ENCODE results near the gene AARS1.
"Not testable (repeated sequence)": the region's sequence is repeated elsewhere in the genome, so short reads cannot be mapped to it uniquely, and the experiment has no call there.

AARS1 gene

GRCh38 chr16:70271696-70272095, 17.6 kb downstream of the AARS1 start:
- DNase-seq (ENCODE audit: low spot score), result no peak

- DNase-seq (ENCODE audit: low spot score), result no peak
Measured at GRCh38 chr16:70270176-70270575, 19.1 kb downstream of the AARS1 start.

GRCh38 chr16:70269471-70269870, 19.8 kb downstream of the AARS1 start:
- no peak for DNase-seq (ENCODE audit: low spot score)

- not testable (repeated sequence) for DNase-seq (ENCODE audit: low spot score)
Measured at GRCh38 chr16:70267922-70268321, 21.4 kb downstream of the AARS1 start.

- DNase-seq (ENCODE audit: low spot score), result peak; percentile 60
Measured at GRCh38 chr16:70267516-70267915, 21.8 kb downstream of the AARS1 start.

GRCh38 chr16:70259903-70260302, 29.4 kb downstream of the AARS1 start:
- DNase-seq (ENCODE audit: low spot score), result not testable (repeated sequence)

GRCh38 chr16:70258946-70259345, 30.4 kb downstream of the AARS1 start:
- DNase-seq (ENCODE audit: low spot score), result no peak

- DNase-seq (ENCODE audit: low spot score), result no peak
Measured at GRCh38 chr16:70258065-70258464, 31.2 kb downstream of the AARS1 start.

- no peak for DNase-seq (ENCODE audit: low spot score)
Measured at GRCh38 chr16:70257391-70257790, 31.9 kb downstream of the AARS1 start.

- DNase-seq (ENCODE audit: low spot score), result no peak
Measured at GRCh38 chr16:70255574-70255973, 33.7 kb downstream of the AARS1 start.

GRCh38 chr16:70254965-70255286, 34.4 kb downstream of the AARS1 start:
- DNase-seq (ENCODE audit: low spot score), result no peak

- DNase-seq (ENCODE audit: low spot score), result no peak
Measured at GRCh38 chr16:70254180-70254964, 34.9 kb downstream of the AARS1 start.

GRCh38 chr16:70253291-70254106, 35.8 kb downstream of the AARS1 start:
- peak; percentile 53 for DNase-seq (ENCODE audit: low spot score)

- DNase-seq (ENCODE audit: low spot score), result peak; percentile 41
Measured at GRCh38 chr16:70252355-70252988, 36.8 kb downstream of the AARS1 start.

- DNase-seq (ENCODE audit: low spot score), result peak; percentile 95
Measured at GRCh38 chr16:70251629-70252354, 37.5 kb downstream of the AARS1 start, which contains the start of gene EXOSC6. Gene EXOSC6, minus strand, starts transcription at chr16:70251940. Its CDS starts 40 bp downstream, at chr16:70251900.

GRCh38 chr16:70250748-70251628, 38.3 kb downstream of the AARS1 start:
- DNase-seq (ENCODE audit: low spot score), result peak; percentile 62

- DNase-seq (ENCODE audit: low spot score), result not testable (repeated sequence)
Measured at GRCh38 chr16:70249697-70250096, 39.6 kb downstream of the AARS1 start.

GRCh38 chr16:70238773-70239172, 50.5 kb downstream of the AARS1 start:
- DNase-seq (ENCODE audit: low spot score), result not testable (repeated sequence)

GRCh38 chr16:70231831-70232230, 57.5 kb downstream of the AARS1 start:
- not testable (repeated sequence) for DNase-seq (ENCODE audit: low spot score)

- DNase-seq (ENCODE audit: low spot score), result not testable (repeated sequence)
Measured at GRCh38 chr16:70226024-70226423, 63.3 kb downstream of the AARS1 start.

- DNase-seq (ENCODE audit: low spot score), result not testable (repeated sequence)
Measured at GRCh38 chr16:70225430-70225829, 63.9 kb downstream of the AARS1 start.

Measured in RKO (cell line).